Measurements from ENCODE around the gene LRFN4.

- no peak for TF ChIP-seq POLR2A (IDR thresholded peaks at IDR 0.05; ENCODE audit: low read length)
- no peak for TF ChIP-seq GATA1 (IDR thresholded peaks at IDR 0.05; ENCODE audit: low read depth, low read length)
Observed at GRCh38 chr11:66844496-66845142, 12.2 kb upstream of the LRFN4 start.
